Posterior vena cava (tissue), 2 donors: Measurements from ENCODE around the gene PCAT7. TPM values are rescaled to one million over a fixed set of nuclear protein-coding genes. Genes with fewer than 3 reads are reported as not detected.
"Not testable (repeated sequence)": the region's sequence is repeated elsewhere in the genome, so short reads cannot be mapped to it uniquely, and the experiment has no call there.

Experiments used
- DNase-seq: peaks from one replicate; pipeline ENCODE4 v3.0.0-alpha.2; 2020; ENCODE audit warnings: low spot score
- intact Hi-C, 2 donors: fragments of 100-400 bp; cut with DNase I; formaldehyde crosslinking; loops; one replicate each; pipeline versions ENCODE4 v1.14.1 to v1.14.2; 2022 to 2023
- long read RNA-seq, 2 donors: library from polyadenylated mRNA; unstranded; transcript quantifications; one replicate each; pipeline ENCODE4 v2.0.0, GENCODE V29; 2020 to 2021
- total RNA-seq, 2 donors: library from RNA; stranded (reverse); fragmentation: NEBNext Ultra II Directional; extraction: Animal tissue kit (Norgen Biotek cat#: 25700); gene quantifications; one replicate each; pipeline ENCODE4 v1.2.1, GENCODE V29; 2021
- donor health status: DM: yes; HTN: yes; CAD: no.
- donor health status: DM: yes; HTN: yes; CAD: no.

Gene PCAT7
- not detected for total RNA-seq
- long read RNA-seq, donor 1, result 0 reads
- long read RNA-seq, donor 2, result 0 reads

DNA sequence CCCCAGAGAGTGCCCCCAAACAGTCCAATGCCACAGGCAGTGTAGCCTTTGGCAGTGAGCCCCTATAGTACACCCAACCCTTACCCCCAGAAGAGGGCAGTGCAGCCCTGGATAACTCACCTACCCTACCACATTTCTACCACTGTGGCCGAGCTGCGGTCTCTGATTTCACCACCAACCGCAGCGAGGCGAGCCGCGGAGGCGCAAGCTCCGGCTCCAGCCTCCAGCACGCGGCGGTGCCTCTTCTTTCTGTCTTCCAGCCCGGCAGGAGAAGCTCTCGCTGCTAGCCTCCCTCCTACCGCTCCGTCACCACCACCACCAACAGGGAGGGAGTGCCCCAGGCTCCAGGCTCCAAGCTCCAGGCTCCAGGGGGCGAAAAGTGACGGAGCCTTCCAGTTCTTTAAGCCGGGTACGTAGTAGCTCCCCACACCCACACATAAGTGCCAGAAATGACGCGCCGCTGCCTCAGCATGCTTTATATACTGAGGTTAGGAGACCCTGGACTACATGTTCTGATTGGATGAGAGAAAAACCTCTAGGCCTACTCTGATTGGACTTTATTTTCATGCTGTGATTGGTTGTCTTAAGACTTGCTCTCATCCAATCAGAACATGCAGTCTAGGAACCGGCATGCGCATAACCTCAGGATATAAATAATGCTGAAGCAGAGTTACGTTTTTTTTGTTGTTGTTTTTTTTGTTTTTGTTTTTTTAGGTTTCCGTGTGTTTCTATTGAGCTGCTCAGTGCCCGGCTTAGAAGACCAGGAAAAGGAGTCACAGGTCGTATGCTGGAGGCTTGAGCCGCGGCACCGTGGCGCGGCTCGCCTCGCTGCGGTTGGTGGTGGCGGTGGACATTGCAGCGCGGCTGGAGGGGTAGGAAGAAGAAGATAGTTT lies at the start of gene PCAT7:
TSS of gene PCAT7 (plus strand) at position 645 of the 893 bp plus-strand sequence.
- intact Hi-C loops, result no loop called here

GRCh38 chr9:94506370-94506769 lies 48.5 kb upstream of the PCAT7 start:
- DNase-seq, intact Hi-C loops: not testable (repeated sequence)

More for the DNA sequence above, at the start of gene PCAT7:
- no peak for DNase-seq

DNA sequence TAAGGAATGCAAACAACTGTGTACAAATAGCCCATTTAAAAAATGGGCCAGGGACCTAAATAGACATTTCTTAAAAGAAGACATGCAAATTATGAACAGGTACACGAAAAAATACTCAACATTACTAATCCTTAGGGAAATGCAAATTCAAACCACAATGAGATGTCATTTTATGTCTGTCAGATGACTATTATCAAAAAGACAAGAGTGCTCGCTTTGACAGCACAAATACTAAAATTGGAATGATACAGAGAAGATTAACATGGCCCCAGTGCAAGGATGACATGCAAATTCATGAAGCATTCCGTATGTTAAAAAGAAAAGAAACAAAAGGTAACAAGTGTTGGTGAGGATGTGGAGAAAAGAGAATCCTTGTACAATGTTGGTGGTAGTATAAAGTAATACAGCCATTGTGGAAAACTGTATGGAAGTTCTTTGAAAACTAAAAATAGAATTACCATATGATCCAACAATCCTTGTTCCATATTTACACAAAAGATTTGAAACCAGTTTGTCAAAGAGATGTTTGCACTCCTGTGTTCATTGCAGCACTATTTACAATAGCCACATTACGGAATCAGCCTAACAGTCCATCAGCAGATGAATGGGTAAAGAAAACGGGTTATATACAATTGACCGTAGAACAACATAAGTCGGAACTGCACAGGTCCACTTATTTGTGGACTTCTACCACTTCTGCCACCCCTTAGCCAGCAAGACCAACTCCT lies 47.2 kb upstream of the PCAT7 start:
- intact Hi-C loops, result no loop called here
- DNase-seq, result no peak

- no peak for DNase-seq
- intact Hi-C loops, result no loop called here
Measured at GRCh38 chr9:94511134-94511954, 43.5 kb upstream of the PCAT7 start.

DNA sequence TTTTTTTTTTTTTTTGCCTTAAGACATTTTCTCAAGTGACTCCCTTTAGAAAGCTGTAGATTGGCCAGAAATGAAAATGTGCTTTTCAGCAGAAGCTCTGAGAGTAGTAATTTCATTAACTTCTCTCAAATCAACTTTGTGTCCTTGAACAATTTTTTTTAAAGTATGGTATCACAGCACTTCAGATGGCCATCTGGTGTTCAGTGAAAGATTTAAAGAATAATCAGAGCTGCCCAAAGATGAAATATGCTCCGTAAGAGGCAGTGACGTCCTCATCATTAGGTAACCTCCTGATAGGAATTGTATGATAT lies 43.0 kb upstream of the PCAT7 start:
- intact Hi-C loops, result no loop called here

DNA sequence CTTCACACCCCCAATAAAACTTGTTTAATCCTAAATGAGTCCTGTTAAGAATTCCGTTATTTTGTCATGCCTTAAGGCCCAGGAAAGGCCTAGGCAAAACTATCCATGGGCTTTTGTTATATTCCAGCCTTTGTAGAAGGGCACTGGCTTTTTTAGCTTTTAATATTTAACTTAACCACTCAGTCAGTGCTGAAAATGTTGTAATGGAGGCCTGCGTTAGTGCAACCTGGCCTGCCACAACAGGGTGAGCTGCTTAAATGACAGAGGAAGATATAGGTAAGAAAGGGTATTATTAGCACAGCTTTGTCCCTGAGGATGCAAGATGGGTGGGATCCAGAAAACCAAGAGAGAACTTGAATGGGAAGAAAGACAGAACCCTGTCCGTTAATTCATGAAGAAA lies 40.2 kb upstream of the PCAT7 start:
- no peak for DNase-seq
- intact Hi-C loops, result no loop called here

More for the DNA sequence above, 43.0 kb upstream of the PCAT7 start:
- no peak for DNase-seq

GRCh38 chr9:94517254-94517653 lies 37.6 kb upstream of the PCAT7 start:
- intact Hi-C loops, result no loop called here
- no peak for DNase-seq

GRCh38 chr9:94525396-94526035 lies 29.4 kb upstream of the PCAT7 start:
- intact Hi-C loops, result no loop called here
- no peak for DNase-seq

DNA sequence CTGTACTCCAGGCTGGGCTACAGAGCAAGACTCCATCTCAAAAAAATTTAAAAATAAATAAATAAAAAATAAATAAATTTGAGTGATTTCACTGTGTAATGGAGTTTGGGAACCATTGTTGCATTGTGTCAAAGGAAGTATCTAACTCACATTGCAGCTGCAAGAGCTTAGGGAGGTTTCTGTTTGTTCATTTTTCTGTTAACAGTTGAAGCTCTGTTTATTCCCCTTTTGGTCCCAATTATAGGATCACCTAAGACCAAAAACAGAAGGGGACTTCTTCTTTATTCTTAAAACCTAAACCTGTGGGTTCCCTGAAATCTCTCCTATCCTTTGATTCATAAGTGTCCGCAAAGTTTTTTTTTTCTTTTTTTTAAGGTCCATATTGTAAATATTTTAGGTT lies 28.6 kb upstream of the PCAT7 start:
- intact Hi-C loops, result no loop called here

GRCh38 chr9:94526951-94527350 lies 27.9 kb upstream of the PCAT7 start:
- intact Hi-C loops, result no loop called here
- no peak for DNase-seq

More for the DNA sequence above, 28.6 kb upstream of the PCAT7 start:
- no peak for DNase-seq

DNA sequence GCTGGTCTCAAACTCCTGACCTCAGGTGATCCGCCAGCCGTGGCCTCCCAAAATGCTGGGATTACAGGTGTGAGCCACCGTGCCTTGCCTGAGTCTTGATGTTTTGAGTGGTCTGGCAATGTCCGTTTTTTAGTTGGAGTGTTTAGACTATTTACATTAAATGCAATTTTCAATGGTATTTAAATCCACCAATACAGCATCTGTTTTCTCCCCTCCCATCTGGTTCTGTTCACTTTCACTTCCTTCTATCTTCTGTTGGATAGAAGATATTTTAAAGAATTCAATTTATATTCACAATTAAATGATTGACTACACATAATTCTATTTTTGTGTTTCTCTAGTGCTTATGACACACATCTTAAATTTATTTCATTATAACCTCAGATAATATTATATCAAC lies 26.0 kb upstream of the PCAT7 start:
- intact Hi-C loops, result no loop called here
- no peak for DNase-seq

DNA sequence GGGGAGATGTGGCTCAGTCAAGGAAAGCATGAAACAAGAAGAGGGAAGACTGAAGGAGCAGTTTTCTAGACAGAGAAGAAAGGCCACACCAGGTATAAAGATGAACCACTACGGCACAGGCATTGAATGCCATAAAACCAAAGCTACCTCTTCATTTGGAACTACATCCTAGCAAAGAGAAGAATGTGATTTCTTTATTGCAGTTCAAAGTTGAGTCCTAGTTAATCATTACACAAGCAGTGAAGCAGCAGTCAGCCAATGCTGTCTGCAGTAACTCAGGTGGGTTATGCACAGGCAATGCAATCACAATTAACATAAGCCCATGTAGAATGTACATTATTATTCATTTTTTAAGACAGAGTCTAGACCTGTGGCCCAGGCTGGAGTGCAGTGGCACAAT lies 21.7 kb upstream of the PCAT7 start:
- no peak for DNase-seq
- intact Hi-C loops, result no loop called here

DNA sequence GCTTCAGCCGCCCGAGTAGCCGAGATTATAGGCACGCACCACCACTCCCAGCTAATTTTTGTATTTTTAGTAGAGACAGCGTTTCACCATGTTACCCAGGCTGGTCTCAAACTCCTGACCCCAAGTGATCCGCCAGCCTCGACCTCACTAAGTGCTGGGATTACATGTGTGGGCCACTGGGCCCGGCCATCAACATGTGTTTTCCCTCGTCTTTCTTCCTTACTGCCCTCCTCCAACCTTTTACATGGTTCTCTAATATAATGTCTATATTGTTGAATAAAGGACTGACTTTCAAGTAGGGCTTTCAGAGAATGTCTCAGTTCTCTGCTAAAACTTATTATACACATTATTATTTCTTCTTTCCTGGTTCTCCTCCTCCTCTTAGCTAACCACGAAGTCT lies 21.3 kb upstream of the PCAT7 start:
- intact Hi-C loops, result no loop called here
- DNase-seq, result no peak

DNA sequence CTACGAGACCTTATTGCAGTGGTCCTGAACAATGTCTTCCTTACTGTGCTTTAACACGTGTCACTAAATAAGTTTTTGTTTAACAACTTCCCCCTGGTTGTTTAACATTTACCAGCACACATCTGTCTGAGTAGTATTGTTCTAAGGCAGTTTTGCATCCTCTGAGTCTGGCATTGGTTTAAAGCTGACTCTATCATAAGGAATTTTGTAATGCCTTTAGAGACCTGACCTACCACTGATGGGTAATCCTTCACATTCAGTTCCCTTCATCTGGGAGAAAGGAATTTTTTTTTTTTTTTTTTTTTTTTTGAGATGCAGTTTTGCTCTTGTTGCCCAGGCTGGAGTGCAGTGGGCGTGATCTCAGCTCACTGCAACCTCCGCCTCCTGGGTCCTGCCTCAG lies 20.0 kb upstream of the PCAT7 start:
- DNase-seq, result no peak
- intact Hi-C loops, result no loop called here

DNA sequence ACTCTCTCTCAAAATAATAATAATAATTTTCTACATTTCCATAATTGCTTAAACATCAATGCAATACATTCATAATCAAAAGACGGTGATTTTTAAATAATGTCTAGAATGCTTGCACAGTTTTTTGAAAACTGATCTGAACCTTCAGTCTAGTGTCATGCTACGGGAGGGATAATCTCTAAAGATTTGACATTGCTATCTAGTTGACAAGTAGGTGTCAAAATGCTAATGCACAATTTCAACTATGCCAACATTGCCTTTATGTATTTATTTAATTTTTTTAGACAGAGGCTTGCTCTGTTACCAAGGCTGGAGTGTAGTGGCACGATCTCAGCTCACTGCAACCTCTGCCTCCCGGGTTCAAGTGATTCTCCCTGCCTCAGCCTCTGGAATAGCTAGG lies 16.0 kb upstream of the PCAT7 start:
- DNase-seq, result no peak
- intact Hi-C loops, result no loop called here

DNA sequence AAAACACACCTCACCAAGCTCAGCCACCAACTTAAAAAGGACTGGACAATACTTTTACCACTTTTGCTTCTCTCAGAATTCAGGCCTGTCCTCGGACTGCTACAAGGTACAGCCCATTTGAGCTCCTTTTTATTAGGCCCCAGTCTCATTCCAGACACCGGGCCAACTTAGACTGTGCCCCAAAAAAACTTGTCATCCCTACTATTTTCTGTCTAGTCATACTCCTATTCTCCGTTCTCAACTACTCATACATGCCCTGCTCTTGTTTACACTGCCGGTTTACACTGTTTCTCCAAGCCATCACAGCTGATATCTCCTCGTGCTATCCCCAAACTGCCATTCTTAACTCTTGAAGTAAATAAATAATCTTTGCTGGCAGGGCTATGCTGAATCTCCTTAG lies 10.5 kb upstream of the PCAT7 start:
- intact Hi-C loops, DNase-seq: not testable (repeated sequence)

DNA sequence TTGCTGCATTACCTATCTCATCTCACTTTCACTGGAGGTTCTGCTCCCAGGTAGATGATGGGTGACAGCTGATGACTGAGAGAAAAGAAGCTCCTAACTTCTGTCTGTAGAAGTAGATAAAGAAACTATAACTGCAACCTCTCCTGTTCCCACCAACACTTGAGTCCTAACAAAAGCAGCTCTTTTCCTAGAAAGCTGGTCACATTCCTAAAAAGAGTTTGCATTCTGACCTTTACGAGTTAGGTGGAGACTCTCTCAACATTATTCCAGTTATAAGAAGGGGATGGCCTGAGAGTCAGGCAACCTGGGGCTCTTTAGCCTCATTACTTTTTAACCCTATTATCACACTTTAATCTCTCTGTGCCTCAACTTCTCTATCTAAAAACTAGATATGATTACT lies 8.9 kb upstream of the PCAT7 start:
- no peak for DNase-seq
- intact Hi-C loops, result no loop called here

- DNase-seq, result no peak
- intact Hi-C loops, result no loop called here
Measured at GRCh38 chr9:94553029-94553938, 1.6 kb upstream of the PCAT7 start.

GRCh38 chr9:94554078-94554438 lies 825 bp upstream of the PCAT7 start:
- DNase-seq, result no peak
- intact Hi-C loops, result no loop called here
